ENCODE data around the gene CEBPZOS.

DNA sequence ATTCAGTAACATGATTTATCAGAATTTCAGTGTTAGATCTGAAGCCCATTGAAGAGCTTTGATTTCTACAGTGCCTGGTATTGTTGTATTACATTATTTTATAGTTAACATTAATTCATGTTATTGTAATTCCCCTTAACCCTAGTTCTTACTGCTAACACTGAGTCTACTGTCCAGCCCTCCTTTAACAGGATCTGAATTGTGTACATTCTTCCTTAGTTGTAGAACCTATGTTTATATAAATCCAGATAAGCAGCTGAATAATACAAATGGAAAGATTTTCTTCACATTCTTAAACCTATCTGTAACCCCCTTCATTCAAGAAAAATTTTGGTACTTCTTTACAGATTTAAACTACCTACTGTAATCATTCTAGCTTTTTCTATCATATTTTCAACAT lies 49.9 kb downstream of the CEBPZOS start:
- TF ChIP-seq CTCF (IDR thresholded peaks at IDR 0.05), result no peak
- TF ChIP-seq ZFX (IDR thresholded peaks at IDR 0.05; ENCODE audit: borderline replicate concordance), result no peak

Measured in 22Rv1 (cell line).